ENCODE data around the gene SLC39A11.
A peak's percentile ranks its signal among the peaks of the same experiment; 100 is the strongest.
"Not testable (repeated sequence)": the region's sequence is repeated elsewhere in the genome, so short reads cannot be mapped to it uniquely, and the experiment has no call there.

SLC39A11 gene

DNA sequence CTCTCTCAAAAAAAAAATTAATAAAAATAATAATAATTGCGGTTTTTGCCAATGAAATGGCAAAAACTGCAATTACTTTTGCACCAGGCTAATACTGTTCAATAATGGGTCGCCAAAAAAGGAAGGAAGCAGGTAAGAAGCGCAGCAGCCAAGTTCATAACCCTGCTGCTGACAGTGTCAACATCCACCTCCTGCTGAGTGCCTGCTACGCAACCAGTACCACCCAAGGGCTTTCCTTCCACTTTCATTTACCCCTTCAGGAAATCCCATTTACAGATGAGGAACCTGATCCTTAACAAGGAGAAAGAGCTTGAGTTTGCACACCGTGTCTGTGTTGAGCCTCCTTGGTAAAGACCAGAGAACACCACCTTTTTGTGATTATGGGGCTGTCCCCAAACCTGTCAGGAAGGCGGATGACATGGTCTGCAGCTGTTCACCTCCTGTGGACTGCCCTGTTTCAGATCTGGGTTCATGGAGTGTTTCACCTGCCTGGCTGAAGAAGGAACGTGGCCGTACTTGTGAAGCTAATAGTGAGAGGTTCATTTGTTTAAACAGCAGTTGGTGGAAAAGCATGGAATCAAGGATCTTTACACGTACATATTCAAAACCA, 378.0 kb downstream of the SLC39A11 start:
- no peak for DNase-seq (ENCODE audit: low spot score)

DNA sequence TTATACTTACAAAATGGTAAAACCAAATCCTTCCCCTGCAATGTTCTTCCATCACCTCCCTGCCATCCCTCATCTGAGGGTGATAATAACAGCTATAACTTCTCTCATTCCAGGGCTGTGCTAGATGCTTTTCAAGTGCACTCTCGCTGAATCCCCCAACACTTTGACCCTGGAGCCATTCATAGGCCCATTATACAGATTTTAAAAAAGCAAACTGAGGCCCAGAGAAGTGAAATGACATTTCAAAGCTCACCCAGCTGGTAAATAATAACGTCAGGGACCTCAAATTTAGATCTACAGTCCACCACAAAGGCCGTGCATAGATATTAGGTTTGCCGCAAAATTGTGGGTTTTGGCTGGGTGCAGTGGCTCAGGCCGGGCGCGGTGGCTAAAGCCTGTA, 378.8 kb downstream of the SLC39A11 start:
- DNase-seq (ENCODE audit: low spot score) = no peak

GRCh38 chr17:72711521-72712310, 380.8 kb downstream of the SLC39A11 start:
- no peak for DNase-seq (ENCODE audit: low spot score)

DNA sequence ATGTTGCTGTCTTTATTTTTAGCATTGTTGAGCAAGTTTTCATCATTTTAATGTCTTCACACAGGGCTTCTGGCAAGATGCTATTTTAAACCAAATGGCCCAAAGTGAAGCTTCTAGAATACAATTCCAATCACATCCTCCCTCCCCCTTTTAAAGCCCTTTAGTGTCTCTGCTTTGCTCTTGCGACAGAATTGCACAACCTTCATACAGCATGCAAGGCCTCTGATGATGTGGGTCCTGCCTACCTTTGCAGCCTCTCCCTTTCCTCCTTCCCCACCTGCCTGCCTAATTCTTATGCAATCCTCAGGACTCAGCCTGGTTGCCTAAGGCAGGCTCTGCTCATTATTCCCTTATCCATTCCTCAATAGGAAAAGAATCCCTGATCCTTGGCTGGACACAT, 381.7 kb downstream of the SLC39A11 start:
- DNase-seq (ENCODE audit: low spot score) = no peak

DNA sequence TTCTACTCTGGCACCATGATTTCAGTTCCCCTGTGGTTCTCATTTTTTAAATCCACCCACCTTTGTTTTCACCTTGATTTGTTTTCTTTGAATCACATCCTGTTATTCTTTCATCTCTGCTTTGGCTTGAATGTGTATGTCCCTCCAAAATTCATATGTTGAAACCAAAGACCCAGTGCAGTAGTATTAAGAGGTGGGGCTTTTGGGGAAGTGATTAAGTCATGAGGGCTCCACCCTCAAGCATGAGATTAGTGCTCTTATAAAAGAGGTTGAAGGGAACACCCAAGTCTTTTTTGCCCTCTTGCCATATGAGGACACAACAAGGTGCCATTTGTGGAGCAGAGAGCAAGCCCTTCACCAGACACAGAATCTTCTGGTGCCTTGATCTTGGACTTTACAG, 382.3 kb downstream of the SLC39A11 start:
- DNase-seq (ENCODE audit: low spot score) = no peak

GRCh38 chr17:72708682-72709081, 383.8 kb downstream of the SLC39A11 start:
- not testable (repeated sequence) for DNase-seq (ENCODE audit: low spot score)

DNA sequence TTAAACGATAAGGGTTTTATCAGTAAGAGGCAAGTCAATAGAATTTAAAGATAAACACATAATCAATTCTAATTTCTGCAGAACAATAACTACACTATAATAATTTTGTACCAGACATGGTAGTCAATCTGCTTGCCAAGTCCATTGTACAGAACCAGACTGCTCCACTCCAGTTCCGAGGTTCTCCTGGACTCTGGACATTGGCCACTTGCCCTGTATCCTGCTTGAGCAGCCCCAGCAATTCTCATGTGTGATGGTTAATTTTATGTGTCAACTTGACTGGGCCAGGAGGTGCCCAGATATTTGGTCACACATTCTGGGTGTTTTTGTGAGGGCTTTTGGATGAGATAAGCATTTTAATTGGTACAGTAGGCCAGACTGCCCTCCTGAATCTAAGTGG, 384.6 kb downstream of the SLC39A11 start:
- DNase-seq (ENCODE audit: low spot score) = no peak

DNA sequence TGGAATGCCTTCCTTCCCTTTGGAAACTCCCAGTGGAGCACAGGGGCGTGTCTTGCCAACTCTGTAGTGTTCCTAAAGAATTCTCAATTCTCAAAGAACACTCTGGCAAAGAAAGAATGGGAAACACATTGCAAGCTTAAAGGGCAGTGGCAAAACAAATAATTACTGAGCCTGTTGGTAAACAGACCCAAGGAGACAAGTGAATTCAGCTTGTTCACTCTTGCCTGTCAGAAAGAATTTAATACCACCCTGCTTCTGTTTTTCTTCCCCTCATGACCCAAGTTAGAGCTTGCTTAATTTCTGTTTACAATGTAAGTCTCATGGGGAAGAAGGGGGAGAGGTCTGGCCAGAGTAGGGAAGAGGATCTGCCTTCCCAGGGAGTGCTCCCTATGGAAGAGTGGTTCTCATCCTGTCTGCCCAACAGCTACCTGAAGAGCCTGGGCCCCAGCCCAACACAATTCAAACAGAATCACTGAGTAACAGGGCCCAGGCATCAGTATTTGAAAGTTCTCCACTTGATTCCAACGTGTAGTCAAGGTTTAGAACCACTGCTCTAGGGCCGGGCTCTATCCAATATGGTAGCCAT, 386.0 kb downstream of the SLC39A11 start:
- no peak for DNase-seq (ENCODE audit: low spot score)

DNA sequence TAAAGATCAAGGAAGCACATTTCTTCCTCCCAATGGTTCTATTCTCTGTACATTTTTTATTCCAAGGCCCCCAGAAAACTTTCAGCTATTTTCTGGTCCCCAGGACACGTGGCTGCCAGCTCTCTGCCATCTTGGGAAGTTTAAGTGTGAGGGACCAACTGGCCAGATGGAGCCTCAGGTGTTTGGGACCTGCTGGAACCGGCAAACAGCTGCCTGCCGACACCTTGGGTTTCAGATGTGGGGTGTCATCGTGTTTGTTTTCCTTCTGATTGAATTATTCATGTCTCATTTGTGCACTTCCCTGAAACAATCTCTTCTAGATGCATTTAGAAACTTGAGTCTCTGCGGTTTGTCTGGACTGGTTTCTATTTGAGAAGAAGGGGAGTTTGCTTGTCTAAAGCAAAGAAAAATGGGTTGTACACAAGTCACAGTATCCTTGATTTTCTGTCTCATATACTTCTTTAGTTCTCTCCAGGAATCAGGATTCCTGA, 386.5 kb downstream of the SLC39A11 start:
- no peak for DNase-seq (ENCODE audit: low spot score)

DNA sequence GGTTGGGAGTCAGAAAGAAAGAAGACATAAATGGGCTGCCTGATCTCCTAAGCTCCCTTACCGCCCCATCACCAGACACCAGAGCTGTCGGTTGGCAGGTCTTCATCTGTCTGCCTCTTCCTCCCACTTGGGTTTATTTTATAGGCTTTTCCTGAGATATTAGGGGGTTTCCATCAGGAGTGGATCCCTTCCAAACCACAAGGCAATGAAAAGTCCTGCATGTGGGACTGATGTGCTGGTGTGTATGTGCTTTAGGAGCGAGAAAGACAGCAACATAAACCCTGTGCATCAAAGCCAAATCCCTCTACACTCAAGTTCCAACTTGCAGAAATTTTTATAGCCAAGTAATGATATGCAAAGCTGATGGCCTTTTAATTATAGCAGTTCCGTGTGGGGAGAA, 389.5 kb downstream of the SLC39A11 start:
- DNase-seq (ENCODE audit: low spot score) = no peak

DNA sequence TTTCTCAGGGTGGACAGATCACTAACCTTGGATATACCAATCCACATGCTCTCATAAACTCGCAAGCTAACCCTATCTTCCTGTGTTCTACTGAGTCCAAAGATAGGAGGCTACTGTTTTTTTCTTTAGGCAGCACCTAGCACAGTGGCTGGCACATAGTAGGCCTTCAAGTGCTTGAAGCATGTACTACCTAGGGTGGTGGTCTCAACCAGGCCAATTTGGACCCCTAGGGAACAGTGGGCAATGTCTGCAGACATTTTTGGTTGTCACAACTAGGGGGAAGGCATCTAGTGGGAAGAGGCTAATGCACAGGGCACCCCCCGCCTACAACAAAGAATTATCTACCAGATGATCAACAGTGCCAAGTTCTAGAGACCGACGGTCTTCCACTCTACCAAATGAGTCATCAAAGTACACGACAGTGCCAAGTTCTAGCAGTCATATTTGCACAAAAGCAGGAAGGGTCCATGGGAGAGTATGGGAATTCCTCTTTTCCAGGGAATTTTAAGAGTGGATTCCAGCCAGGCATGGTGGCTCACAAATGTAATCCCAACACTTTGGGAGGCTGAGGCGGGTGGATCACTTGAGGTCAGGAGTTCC, 390.3 kb downstream of the SLC39A11 start:
- DNase-seq (ENCODE audit: low spot score) = peak; percentile 52

DNA sequence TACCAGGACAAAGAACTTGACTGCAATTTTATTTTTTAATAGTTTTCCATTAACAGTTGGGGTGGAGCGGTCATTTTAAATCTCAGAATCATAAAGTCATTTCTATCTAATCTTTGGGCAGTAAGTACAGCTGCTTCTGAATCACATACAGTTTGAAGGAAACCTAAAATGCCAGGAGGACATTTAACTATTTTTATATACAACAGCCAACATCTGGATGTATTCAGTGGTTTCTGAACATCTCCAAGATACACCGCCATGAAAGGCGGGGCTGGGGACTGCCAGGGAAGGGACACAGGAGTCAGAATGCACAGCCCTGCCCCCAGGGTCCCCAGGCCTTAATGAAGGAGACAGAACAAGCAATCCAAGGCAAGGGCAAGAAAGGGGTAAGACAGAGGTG, 392.3 kb downstream of the SLC39A11 start:
- no peak for DNase-seq (ENCODE audit: low spot score)

- DNase-seq (ENCODE audit: low spot score) = peak; percentile 68
Measured at GRCh38 chr17:72699545-72699944, 392.9 kb downstream of the SLC39A11 start.

DNA sequence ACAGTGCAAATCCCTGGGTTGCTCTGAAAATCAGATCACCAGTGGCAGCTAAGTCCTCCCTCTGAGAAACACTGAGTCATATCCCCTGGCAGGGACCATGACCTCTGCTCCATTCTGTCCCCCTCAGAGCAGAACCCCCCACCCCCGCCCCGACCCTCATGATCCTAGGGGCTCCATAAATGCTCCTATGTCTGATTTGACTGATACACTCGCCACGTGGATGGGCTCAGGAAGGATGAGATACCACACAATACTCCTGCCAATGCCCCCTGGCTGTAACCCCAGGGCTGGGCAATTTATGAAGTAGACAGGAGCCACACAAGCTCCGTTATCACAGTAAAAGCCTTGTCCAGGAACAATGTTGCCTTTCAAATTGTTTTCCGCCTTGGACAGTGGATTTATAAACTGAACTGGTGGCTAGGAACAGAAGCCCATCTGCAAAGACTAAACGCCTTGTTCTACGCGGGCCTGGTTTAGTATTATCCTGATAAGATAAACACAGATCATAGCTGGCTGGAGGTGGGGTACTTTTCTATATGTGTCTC, 394.8 kb downstream of the SLC39A11 start:
- no peak for DNase-seq (ENCODE audit: low spot score)

DNA sequence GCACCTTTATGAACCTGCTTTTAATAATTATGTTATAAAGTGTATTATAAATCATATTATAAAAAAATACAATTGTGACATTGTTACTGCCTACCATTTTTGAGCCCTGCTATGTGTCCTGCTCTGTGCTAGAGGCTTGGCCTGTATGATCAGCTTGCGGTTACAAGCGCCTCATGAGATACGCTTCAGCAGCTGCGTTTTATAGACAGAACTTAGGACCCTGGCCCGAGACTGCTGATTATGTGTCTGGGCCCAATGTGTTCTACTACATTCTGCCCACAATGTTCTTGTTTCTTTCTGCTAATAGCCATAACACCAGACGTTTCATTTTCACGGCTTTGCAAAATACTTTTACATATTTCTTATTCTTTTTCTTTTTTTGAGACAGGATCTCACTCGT, 395.8 kb downstream of the SLC39A11 start:
- DNase-seq (ENCODE audit: low spot score) = no peak

DNA sequence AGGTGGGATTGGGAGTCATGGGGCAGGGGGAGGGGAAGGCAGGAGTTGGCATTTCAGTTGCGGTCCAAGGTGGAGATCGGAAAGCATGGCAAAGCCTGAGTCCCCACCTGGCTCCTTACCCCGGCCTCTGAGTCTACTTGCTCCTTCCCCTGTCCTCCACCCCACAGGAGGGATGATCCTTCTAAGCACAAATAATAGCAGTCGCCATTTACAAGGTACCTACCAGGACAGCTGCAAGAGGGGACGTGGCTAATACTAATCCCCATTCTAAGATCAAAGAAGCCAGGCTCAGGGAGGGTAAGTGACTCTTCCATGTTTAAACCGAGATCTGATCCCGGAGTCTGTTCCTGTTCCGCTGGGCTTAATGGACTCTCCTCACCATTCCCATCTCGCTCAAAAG, 396.3 kb downstream of the SLC39A11 start:
- no peak for DNase-seq (ENCODE audit: low spot score)

DNA sequence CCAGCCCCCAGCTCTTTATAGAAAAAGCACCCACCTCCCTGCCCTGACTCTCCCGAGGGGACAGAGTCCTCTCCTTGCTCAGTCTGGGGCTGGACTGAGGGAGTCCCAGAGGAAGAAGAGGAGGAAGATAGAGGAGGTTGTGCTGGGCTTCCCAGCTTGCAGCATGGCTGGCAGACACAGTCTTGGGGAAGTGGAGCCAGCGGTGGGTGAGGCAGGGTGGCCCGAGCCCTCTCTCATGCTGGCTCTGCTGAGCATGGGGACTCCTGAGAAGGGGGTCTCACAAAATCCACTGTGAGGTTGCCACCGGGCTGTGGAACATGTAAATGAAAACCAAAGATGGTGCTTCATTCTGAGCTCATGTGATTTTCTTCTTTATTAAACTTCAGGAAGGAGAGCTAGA, 398.5 kb downstream of the SLC39A11 start:
- no peak for DNase-seq (ENCODE audit: low spot score)

GRCh38 chr17:72693151-72693878, 399.2 kb downstream of the SLC39A11 start:
- peak; percentile 28 for DNase-seq (ENCODE audit: low spot score)

GRCh38 chr17:72692676-72693075, 399.8 kb downstream of the SLC39A11 start:
- no peak for DNase-seq (ENCODE audit: low spot score)

DNA sequence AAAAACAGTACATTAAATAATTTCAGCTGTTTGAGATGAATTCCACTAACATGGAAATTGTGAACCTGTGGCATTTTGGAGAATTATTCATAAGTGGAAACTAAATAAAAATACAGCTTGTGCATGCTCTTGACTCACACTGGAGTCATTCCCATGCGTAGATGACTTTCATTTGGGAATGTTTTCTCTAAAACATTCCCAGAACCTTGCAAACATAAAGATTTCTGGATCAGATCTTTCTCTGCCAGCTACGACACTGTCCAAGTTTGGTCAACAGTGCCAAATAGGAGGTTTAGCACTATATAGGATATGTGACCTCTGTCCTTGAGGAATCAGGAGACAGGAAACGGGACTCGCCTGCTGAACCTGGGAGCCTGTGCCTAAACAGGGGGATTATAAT, 400.9 kb downstream of the SLC39A11 start:
- DNase-seq (ENCODE audit: low spot score) = peak; percentile 66

- DNase-seq (ENCODE audit: low spot score) = no peak
Measured at GRCh38 chr17:72691017-72691416, 401.5 kb downstream of the SLC39A11 start.

GRCh38 chr17:72687886-72688285, 404.6 kb downstream of the SLC39A11 start:
- no peak for DNase-seq (ENCODE audit: low spot score)

All from GM03348 (cell line).